GM04503 (cell line): Measurements from ENCODE around the gene FRMD4A.

Source experiments
- DNase-seq: peaks from one replicate; pipeline ENCODE4 v3.0.0-alpha.2; 2012; ENCODE audit warnings: low read depth

FRMD4A gene

GRCh38 chr10:13614530-13615332, 716.0 kb downstream of the FRMD4A start:
- no peak for DNase-seq

GRCh38 chr10:13613519-13613918, 717.2 kb downstream of the FRMD4A start:
- no peak for DNase-seq

- DNase-seq: no peak
Observed at GRCh38 chr10:13612654-13613373, 717.9 kb downstream of the FRMD4A start.

- DNase-seq: no peak
Observed at GRCh38 chr10:13608246-13608853, 722.4 kb downstream of the FRMD4A start.

- DNase-seq: no peak
Observed at GRCh38 chr10:13604357-13605040, 726.2 kb downstream of the FRMD4A start.

- no peak for DNase-seq
Observed at GRCh38 chr10:13597909-13598308, 732.8 kb downstream of the FRMD4A start.

GRCh38 chr10:13594641-13595040, 736.1 kb downstream of the FRMD4A start:
- no peak for DNase-seq
